Measurements from ENCODE around the gene NUCKS1. TPM values are rescaled to one million over a fixed set of nuclear protein-coding genes. Genes with fewer than 3 reads are reported as not detected.
A peak's percentile ranks its signal among the peaks of the same experiment; 100 is the strongest.

The NUCKS1 gene
- total RNA-seq, 2 experiments from 2014 or later, result 80.6 to 84.7 TPM

DNA sequence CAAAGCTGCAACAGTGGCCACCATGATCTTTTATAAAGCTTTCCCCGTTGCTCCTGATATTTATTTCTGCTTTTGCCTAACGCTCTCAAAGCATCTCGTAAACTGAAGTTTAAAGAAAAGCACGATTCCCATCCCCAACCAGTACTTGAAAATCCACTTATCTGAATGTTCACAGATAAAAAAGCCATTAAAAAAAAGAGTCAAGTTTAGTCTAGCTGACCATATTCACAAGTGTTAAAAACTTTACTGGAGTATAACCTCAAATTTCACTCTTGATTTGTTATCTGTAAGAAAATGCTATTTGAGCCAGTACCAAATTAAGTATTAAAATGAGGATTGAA, 35.1 kb downstream of the NUCKS1 start:
- Mint-ChIP-seq H3K4me1 (ENCODE audit: low read depth) (peaks cover 30% of the 10 kb centered on the region), H3K27ac (peak overlapping the region; percentile 31), H3K9me3 (no peaks in the 10 kb centered on the region), H3K27me3 (no peaks in the 10 kb centered on the region), H3K4me3 (no peak overlapping the region), H3K36me3 (ENCODE audit: low read depth) (peaks cover 59% of the 10 kb centered on the region)
- Histone ChIP-seq H3K27ac (ENCODE audit: low read depth in 1 of 2, low read length in 2 of 2) (no peak overlapping the region), H3K4me1 (ENCODE audit: insufficient read depth, low read length) (no peaks in the 10 kb centered on the region), H3K4me3 (ENCODE audit: low read length) (no peak overlapping the region), H3K9me3 (ENCODE audit: control insufficient read depth in 1 of 2, insufficient read depth in 1 of 2, low read length in 2 of 2) (no peaks in the 10 kb centered on the region), H3K36me3 (ENCODE audit: insufficient read depth, low read length) (peaks cover 48% of the 10 kb centered on the region), H3K27me3 (ENCODE audit: control insufficient read depth in 1 of 2, insufficient read depth in 2 of 2, low read length in 2 of 2) (no peaks in the 10 kb centered on the region)
- ChIA-PET POLR2A (interaction anchor here (1.0 kb wide), 2 partner anchors 31 to 35 kb away, joined by 3 read pairs; partner anchors contain the start of gene NUCKS1), CTCF (interaction anchor here (1.1 to 2.7 kb wide), 3 partner anchors 11 to 123 kb away, joined by 3 to 9 read pairs (median 3); no protein-coding TSS in a partner anchor)
- DNase-seq (no peak), ATAC-seq (ENCODE audit: poor library complexity) (no peak)
- intact Hi-C loops (cut with DNase I, micrococcal nuclease), result loop anchor here in 1 of 2 experiments (5.0 kb wide), 2 partner anchors 32 to 57 kb away; no protein-coding TSS in a partner anchor
- TF ChIP-seq, protein P1, sequence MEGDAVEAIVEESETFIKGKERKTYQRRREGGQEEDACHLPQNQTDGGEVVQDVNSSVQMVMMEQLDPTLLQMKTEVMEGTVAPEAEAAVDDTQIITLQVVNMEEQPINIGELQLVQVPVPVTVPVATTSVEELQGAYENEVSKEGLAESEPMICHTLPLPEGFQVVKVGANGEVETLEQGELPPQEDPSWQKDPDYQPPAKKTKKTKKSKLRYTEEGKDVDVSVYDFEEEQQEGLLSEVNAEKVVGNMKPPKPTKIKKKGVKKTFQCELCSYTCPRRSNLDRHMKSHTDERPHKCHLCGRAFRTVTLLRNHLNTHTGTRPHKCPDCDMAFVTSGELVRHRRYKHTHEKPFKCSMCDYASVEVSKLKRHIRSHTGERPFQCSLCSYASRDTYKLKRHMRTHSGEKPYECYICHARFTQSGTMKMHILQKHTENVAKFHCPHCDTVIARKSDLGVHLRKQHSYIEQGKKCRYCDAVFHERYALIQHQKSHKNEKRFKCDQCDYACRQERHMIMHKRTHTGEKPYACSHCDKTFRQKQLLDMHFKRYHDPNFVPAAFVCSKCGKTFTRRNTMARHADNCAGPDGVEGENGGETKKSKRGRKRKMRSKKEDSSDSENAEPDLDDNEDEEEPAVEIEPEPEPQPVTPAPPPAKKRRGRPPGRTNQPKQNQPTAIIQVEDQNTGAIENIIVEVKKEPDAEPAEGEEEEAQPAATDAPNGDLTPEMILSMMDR (IDR thresholded peaks at IDR 0.05), result no peak

DNA sequence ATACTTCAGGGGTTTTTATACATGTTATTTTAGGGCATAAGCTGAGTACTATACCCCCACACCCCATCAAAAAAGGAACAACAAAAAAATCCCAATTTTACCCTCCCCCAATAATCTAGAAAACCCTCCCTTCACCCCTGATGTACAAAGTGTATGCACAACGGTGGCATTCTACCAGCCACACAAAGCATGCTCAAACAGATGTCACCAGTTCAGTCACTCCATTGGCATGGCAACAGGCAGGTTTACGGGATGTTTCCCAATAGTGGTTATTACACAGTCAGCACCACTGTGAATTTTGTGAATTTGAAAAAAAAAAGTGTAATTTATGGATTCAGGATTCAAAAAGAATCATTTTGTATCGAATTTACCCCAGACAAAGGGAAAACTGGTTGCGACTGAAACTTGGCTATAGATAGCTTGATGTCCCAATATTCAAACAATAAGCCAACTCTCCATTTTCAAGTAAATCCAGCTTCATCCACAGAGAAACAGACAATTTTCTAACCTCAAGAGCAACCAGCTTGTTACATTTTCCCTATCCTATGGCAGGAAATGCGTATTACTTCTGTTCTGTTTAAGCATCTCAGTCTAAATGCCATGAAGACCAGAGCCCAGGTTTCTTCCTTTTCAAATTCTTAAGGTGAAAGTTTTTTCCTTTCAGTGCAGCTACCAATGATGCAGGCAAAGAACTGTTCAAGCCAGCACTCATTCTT, 35.6 kb downstream of the NUCKS1 start:
- peaks cover 54% of the 10 kb centered on the region for H3K36me3 Mint-ChIP-seq (ENCODE audit: low read depth)
- Histone ChIP-seq H3K4me3 (ENCODE audit: low read length) (no peak overlapping the region), H3K27ac (ENCODE audit: low read depth in 1 of 2, low read length in 2 of 2) (no peak overlapping the region), H3K9me3 (ENCODE audit: control insufficient read depth in 1 of 2, insufficient read depth in 1 of 2, low read length in 2 of 2) (no peaks in the 10 kb centered on the region), H3K27me3 (ENCODE audit: control insufficient read depth in 1 of 2, insufficient read depth in 2 of 2, low read length in 2 of 2) (no peaks in the 10 kb centered on the region), H3K4me1 (ENCODE audit: insufficient read depth, low read length) (no peaks in the 10 kb centered on the region), H3K36me3 (ENCODE audit: insufficient read depth, low read length) (peaks cover 45% of the 10 kb centered on the region)
- DNase-seq (no peak), ATAC-seq (ENCODE audit: poor library complexity) (no peak)
- peak overlapping the region; percentile 62 for H3K27ac Mint-ChIP-seq
- H3K4me1 Mint-ChIP-seq (ENCODE audit: low read depth), result peaks cover 30% of the 10 kb centered on the region
- no peaks in the 10 kb centered on the region for H3K27me3 Mint-ChIP-seq
- POLR2A ChIA-PET, result interaction anchor here (1.0 kb wide), 1 partner anchor 31 kb away, joined by 3 read pairs; no protein-coding TSS in a partner anchor
- TF ChIP-seq, protein P1 (IDR thresholded peaks at IDR 0.05), result no peak
- no peak overlapping the region for H3K4me3 Mint-ChIP-seq
- intact Hi-C loops (cut with DNase I, micrococcal nuclease), result loop anchor here in 1 of 2 experiments (5.0 kb wide), 2 partner anchors 33 to 58 kb away; no protein-coding TSS in a partner anchor
- CTCF ChIA-PET, result interaction anchor here (0.5 to 2.7 kb wide), 5 partner anchors 12 to 767 kb away, joined by 3 to 9 read pairs (median 3); no protein-coding TSS in a partner anchor
- H3K9me3 Mint-ChIP-seq, result no peaks in the 10 kb centered on the region

DNA sequence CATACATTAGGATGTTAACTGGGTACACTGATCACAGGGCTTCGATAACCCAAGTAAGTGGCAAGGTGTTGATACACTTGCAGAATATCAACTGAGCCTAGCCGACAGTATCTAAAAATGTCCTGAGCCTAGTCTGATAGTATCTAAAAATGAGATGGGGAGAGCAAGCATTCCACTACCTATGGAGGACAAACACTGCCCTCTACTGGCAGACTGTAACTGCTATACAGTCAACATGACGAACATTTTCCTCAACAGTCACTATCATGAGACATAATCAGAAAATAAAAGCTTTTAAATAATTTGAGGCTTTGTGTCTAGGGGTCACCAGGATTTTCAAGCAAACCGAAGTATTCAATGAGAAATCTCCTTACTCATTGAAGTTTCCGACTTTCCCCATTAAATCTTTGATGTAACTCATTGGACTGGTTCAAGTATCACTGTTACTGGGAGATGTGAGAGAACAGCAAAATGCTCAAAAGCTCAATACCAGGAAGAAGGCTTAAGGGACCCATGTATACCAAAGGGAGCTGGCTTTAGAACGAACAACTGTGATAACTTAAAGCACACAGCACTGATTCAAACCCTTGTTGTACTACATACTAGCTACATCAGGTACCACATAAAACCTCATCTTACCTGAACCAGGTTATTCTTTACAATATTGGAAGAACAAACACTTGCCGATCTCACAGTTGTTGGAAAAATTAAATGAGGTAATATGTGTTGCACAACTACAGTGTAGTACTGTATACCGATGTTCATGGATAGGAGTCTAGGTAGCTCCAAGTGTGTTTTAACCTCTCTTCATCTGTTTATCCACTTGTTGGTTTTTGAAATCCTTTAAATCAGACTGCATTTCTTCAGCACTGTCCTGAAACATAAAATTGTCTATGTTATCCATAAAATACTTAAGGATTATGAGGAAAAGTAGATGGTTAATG, 38.6 kb downstream of the NUCKS1 start:
- TF ChIP-seq, protein P1 (IDR thresholded peaks at IDR 0.05), result peak; percentile 91
- no peak overlapping the region for H3K27ac ChIP-seq (ENCODE audit: low read depth in 1 of 2, low read length in 2 of 2)
- CTCF ChIA-PET, result interaction anchor here (0.6 to 4.1 kb wide), 26 partner anchors 7 to 357 kb away, joined by 3 to 62 read pairs (median 4); partner anchors contain the start of genes ELK4 and RAB29
- Mint-ChIP-seq H3K27me3 (no peaks in the 10 kb centered on the region), H3K27ac (peak overlapping the region; percentile 47), H3K9me3 (no peaks in the 10 kb centered on the region), H3K36me3 (ENCODE audit: low read depth) (peaks cover 38% of the 10 kb centered on the region), H3K4me1 (ENCODE audit: low read depth) (peaks cover 40% of the 10 kb centered on the region), H3K4me3 (no peak overlapping the region)
- ATAC-seq (ENCODE audit: poor library complexity) (peak; percentile 95), DNase-seq (peak in 12 of 14 experiments; percentile 16 to 87 (median 47))
- H3K4me3 ChIP-seq (ENCODE audit: low read length), result no peak overlapping the region
- H3K36me3 ChIP-seq (ENCODE audit: insufficient read depth, low read length), result peaks cover 21% of the 10 kb centered on the region
- POLR2A ChIA-PET, result interaction anchor here (0.6 to 3.1 kb wide), 8 partner anchors 11 to 119 kb away, joined by 3 to 12 read pairs (median 3); partner anchors contain the start of gene RAB29
- H3K9me3 ChIP-seq (ENCODE audit: control insufficient read depth in 1 of 2, insufficient read depth in 1 of 2, low read length in 2 of 2), result no peaks in the 10 kb centered on the region
- intact Hi-C loops (cut with DNase I, micrococcal nuclease), result loop anchor here (1.0 to 5.0 kb wide), 10 partner anchors 36 to 183 kb away; partner anchors contain the start of gene RAB29 (in 1 of the 2)
- H3K4me1 ChIP-seq (ENCODE audit: insufficient read depth, low read length), result no peaks in the 10 kb centered on the region
- H3K27me3 ChIP-seq (ENCODE audit: control insufficient read depth in 1 of 2, insufficient read depth in 2 of 2, low read length in 2 of 2), result no peaks in the 10 kb centered on the region

Measured in CD4-positive, alpha-beta T cell (primary cell).